Measurements from ENCODE around the gene CRLF3.

Gene CRLF3

DNA sequence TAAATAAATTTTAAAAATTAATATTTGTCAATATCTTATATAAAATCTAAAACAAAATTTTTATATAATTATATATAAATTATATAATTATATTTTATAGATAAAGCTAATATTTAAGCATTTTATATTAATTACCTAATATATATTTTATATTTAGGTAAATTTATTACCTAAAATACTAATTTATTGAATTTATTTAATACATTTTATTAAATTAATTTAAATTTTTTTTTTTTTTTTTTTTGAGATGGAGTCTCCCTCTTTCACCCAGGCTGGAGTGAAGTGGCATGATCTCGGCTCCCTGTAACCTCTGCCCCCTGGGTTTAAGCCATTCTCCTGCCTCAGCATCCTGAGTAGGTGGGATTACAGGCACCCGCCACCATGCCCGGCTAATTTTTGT lies 29.7 kb upstream of the CRLF3 start:
- TF ChIP-seq, protein P1, sequence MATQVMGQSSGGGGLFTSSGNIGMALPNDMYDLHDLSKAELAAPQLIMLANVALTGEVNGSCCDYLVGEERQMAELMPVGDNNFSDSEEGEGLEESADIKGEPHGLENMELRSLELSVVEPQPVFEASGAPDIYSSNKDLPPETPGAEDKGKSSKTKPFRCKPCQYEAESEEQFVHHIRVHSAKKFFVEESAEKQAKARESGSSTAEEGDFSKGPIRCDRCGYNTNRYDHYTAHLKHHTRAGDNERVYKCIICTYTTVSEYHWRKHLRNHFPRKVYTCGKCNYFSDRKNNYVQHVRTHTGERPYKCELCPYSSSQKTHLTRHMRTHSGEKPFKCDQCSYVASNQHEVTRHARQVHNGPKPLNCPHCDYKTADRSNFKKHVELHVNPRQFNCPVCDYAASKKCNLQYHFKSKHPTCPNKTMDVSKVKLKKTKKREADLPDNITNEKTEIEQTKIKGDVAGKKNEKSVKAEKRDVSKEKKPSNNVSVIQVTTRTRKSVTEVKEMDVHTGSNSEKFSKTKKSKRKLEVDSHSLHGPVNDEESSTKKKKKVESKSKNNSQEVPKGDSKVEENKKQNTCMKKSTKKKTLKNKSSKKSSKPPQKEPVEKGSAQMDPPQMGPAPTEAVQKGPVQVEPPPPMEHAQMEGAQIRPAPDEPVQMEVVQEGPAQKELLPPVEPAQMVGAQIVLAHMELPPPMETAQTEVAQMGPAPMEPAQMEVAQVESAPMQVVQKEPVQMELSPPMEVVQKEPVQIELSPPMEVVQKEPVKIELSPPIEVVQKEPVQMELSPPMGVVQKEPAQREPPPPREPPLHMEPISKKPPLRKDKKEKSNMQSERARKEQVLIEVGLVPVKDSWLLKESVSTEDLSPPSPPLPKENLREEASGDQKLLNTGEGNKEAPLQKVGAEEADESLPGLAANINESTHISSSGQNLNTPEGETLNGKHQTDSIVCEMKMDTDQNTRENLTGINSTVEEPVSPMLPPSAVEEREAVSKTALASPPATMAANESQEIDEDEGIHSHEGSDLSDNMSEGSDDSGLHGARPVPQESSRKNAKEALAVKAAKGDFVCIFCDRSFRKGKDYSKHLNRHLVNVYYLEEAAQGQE (IDR thresholded peaks at IDR 0.05; ENCODE audit: insufficient read depth in 1 of 2, low read depth in 2 of 2, low read length in 2 of 2), result no peak
- TF ChIP-seq SIN3A (IDR thresholded peaks at IDR 0.05; ENCODE audit: borderline replicate concordance, insufficient read depth, low read length) (no peak), FOXP2 (optimal IDR thresholded peaks at IDR 0.05; ENCODE audit: borderline replicate concordance, extremely low read depth, extremely low read length, insufficient read depth) (no peak), TAF1 (IDR thresholded peaks at IDR 0.05; ENCODE audit: borderline replicate concordance, insufficient read depth, low read length) (no peak), POLR2AphosphoS5 (IDR thresholded peaks at IDR 0.05; ENCODE audit: low read depth, low read length) (no peak)

DNA sequence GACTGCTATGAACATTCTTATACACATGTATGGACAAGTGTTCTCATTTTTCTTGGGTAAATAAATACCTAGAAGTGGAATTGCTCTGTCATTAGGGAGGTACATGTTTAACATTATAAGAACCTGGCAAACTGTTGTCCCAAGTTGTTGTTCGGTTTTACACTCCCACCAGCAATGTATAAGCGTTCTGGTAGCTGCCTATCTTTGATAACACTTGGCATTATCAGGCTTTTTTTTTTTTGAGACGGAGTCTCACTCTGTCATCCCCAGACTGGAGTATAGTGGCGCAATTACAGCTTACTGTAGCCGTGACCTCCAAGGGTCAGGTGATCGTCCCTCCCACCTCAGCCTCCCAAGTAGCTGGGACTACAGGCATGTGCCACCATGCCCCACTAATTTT lies 23.5 kb upstream of the CRLF3 start:
- TF ChIP-seq POLR2AphosphoS5 (IDR thresholded peaks at IDR 0.05; ENCODE audit: low read depth, low read length) (no peak), FOXP2 (optimal IDR thresholded peaks at IDR 0.05; ENCODE audit: borderline replicate concordance, extremely low read depth, extremely low read length, insufficient read depth) (no peak), SIN3A (IDR thresholded peaks at IDR 0.05; ENCODE audit: borderline replicate concordance, insufficient read depth, low read length) (no peak), TAF1 (IDR thresholded peaks at IDR 0.05; ENCODE audit: borderline replicate concordance, insufficient read depth, low read length) (no peak)
- TF ChIP-seq, protein P1 (IDR thresholded peaks at IDR 0.05; ENCODE audit: insufficient read depth in 1 of 2, low read depth in 2 of 2, low read length in 2 of 2), result no peak

DNA sequence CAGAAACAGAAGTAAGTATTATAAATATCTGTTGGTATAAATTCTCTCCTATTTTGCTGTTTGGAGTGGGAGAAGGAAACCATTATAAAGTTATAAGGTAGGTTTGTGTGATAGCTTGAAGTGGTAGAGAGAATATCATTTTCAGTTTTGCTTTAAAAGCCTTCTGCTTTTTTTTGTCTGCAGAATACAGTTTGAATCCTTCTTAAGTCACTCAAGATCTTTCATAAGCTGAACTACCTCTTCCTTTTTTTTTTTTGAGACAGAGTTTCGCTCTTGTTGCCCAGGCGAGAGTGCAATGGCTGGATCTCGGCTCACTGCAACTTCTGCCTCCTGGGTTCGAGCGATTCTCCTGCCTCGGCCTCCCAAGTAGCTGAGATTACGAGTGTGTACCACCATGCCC lies 16.3 kb upstream of the CRLF3 start:
- TF ChIP-seq FOXP2 (optimal IDR thresholded peaks at IDR 0.05; ENCODE audit: borderline replicate concordance, extremely low read depth, extremely low read length, insufficient read depth) (no peak), POLR2AphosphoS5 (IDR thresholded peaks at IDR 0.05; ENCODE audit: low read depth, low read length) (no peak), TAF1 (IDR thresholded peaks at IDR 0.05; ENCODE audit: borderline replicate concordance, insufficient read depth, low read length) (no peak), SIN3A (IDR thresholded peaks at IDR 0.05; ENCODE audit: borderline replicate concordance, insufficient read depth, low read length) (no peak)
- TF ChIP-seq, protein P1 (IDR thresholded peaks at IDR 0.05; ENCODE audit: insufficient read depth in 1 of 2, low read depth in 2 of 2, low read length in 2 of 2), result no peak

DNA sequence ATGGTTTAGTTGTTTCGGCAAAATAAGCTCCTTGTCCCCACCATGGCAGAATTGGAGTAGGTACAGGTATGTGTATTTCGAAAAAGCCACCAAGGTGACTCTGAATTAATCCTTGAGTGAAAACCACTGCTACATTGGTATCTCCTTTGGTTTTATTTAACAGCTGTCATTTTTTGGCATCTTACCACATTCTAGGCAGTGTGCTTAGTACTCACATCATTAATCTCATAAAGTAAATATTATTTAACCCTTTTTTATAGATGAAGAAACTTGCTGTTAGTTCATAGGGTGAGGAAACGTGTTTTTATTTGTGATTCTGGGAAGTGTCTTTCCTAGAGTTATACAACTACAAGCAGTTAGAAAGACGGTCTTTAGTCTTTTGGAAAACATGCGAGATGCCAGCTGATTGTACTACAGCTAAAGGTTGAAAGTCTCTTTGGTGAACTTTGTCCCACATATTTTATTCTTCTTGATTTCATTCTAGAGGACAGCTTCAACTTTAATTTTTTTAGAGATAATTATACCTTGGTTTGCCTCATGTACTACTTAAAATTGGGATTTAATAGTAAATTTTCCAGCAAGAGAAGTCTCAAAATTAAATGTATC lies 13.8 kb upstream of the CRLF3 start:
- TF ChIP-seq, protein P1 (IDR thresholded peaks at IDR 0.05; ENCODE audit: insufficient read depth in 1 of 2, low read depth in 2 of 2, low read length in 2 of 2), result no peak
- no peak for TF ChIP-seq TAF1 (IDR thresholded peaks at IDR 0.05; ENCODE audit: borderline replicate concordance, insufficient read depth, low read length)
- TF ChIP-seq POLR2AphosphoS5 (IDR thresholded peaks at IDR 0.05; ENCODE audit: low read depth, low read length), result no peak
- no peak for TF ChIP-seq FOXP2 (optimal IDR thresholded peaks at IDR 0.05; ENCODE audit: borderline replicate concordance, extremely low read depth, extremely low read length, insufficient read depth)
- TF ChIP-seq SIN3A (IDR thresholded peaks at IDR 0.05; ENCODE audit: borderline replicate concordance, insufficient read depth, low read length), result no peak
